Thyroid gland (tissue), 4 donors: ENCODE data around the gene FRMPD1.

Source experiments
- CTCF ChIP-seq, 6 experiments: fragments of 200-600 bp in 3 of 6; fragments of 450-650 bp in 3 of 6; sonication (generic) in 3 of 6; IDR thresholded peaks; one replicate each; pipeline ENCODE4 v1.5.1; 2016 to 2019; ENCODE audit warnings: antibody characterized with exemption in 6 of 6, mild to moderate bottlenecking in 2 of 6, inconsistent platforms in 1 of 6, moderate library complexity in 1 of 6
- POLR2A ChIP-seq, 2 donors: fragments of 450-650 bp; IDR thresholded peaks; one replicate each; pipeline ENCODE4 v1.6.1; 2017; ENCODE audit warnings: antibody characterized with exemption in 2 of 2, mild to moderate bottlenecking in 2 of 2, moderate library complexity in 1 of 2

GRCh38 chr9:37676411-37676830, 25.7 kb downstream of the FRMPD1 start:
- TF ChIP-seq CTCF (IDR thresholded peaks at IDR 0.05) (no peak), POLR2A (IDR thresholded peaks at IDR 0.05) (no peak)
